ENCODE measurements around the gene SF3B2.
"Not testable (repeated sequence)": the region's sequence is repeated elsewhere in the genome, so short reads cannot be mapped to it uniquely, and the experiment has no call there.

The SF3B2 gene

DNA sequence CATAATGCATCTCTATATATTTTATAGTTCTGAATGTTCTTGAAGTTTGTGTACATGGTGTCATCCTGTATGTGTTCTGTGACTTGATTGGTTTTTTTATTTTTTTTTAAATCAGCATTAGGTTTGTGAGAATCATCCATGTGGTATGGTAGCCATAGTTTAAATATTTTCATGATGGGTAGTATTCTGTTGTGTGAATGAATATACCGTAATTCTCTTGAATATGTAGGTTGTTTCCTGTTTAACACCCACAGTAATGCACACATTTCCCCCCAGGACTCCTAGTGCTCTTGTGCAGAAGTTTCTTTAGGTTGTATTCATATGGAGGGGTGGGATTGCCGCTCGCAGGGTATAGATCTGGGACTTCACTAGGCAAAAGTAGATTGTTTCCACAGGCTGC, 19.9 kb downstream of the SF3B2 start:
- no peaks in the 10 kb centered on the region for H3K9me3 ChIP-seq (ENCODE audit: low read depth, low read length)
- H3K4me3 ChIP-seq, result peak overlapping the region; percentile 88
- H3K36me3 ChIP-seq (ENCODE audit: insufficient read depth, low read length), result peaks cover 28% of the 10 kb centered on the region
- DNase-seq (ENCODE audit: low read depth, low spot score), result no peak
- H3K9ac ChIP-seq (ENCODE audit: insufficient read length), result peak overlapping the region; percentile 69
- H3K27ac ChIP-seq, result peak overlapping the region; percentile 68; the same call in 1 of the 2 replicates
- TF ChIP-seq POLR2AphosphoS5 (IDR thresholded peaks at IDR 0.05; ENCODE audit: borderline replicate concordance, low read depth, low read length) (no peak), EZH2 (IDR thresholded peaks at IDR 0.05) (no peak), FOXP2 (optimal IDR thresholded peaks at IDR 0.05; ENCODE audit: control extremely low read depth, extremely low read length, insufficient read depth) (no peak)

DNA sequence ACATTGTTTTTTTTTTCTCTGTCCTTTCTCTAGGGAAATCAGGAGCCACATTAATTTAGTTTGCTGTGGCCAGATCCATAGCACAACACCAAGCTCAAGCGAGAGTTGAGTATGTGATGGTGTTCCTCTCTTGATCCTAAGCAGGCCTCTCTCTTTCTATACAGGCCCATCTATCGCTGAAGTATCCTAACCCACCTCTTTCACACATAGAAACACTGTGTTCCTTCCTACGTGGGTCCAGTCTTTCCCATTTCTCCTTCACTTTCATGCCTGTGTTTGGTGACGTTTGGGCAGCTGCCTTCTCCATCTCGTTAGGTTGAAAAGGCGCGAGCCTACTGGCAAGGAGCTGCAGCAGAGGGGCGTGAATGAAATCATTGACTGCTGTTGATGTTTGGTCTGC, 20.4 kb downstream of the SF3B2 start:
- DNase-seq (ENCODE audit: low read depth, low spot score), result no peak
- TF ChIP-seq POLR2AphosphoS5 (IDR thresholded peaks at IDR 0.05; ENCODE audit: borderline replicate concordance, low read depth, low read length) (no peak), EZH2 (IDR thresholded peaks at IDR 0.05) (no peak)
- Histone ChIP-seq H3K9ac (ENCODE audit: insufficient read length) (no peak overlapping the region), H3K9me3 (ENCODE audit: low read depth, low read length) (no peaks in the 10 kb centered on the region), H3K4me3 (no peak overlapping the region; the same call in 1 of the 2 replicates), H3K27ac (peak overlapping the region; percentile 68; the same call in 1 of the 2 replicates), H3K36me3 (ENCODE audit: insufficient read depth, low read length) (peaks cover 24% of the 10 kb centered on the region)

DNA sequence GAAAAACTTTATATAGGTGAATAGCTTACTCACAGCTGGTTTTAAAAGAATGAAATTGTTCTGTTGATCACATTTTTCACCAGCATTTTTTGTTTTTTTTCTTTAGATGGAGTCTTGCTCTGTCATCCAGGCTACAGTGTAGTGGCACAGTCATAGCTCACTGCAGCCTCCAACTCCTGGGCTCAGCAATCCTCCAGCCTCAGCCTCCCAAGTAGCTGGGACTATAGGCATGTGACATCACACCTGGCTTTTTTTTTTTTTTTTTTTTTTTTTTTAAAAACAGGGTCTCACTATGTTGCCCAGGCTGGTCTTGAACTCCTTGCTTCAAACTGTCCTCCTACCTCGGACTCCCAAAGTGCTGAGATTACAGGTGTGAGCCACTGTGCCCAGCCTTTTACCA, 21.5 kb downstream of the SF3B2 start:
- Histone ChIP-seq H3K4me3 (no peak overlapping the region), H3K36me3 (ENCODE audit: insufficient read depth, low read length) (peaks cover 12% of the 10 kb centered on the region), H3K27ac (no peak overlapping the region), H3K9ac (ENCODE audit: insufficient read length) (no peak overlapping the region), H3K9me3 (ENCODE audit: low read depth, low read length) (no peaks in the 10 kb centered on the region)
- TF ChIP-seq EZH2 (IDR thresholded peaks at IDR 0.05) (no peak), POLR2AphosphoS5 (IDR thresholded peaks at IDR 0.05; ENCODE audit: borderline replicate concordance, low read depth, low read length) (no peak), FOXP2 (optimal IDR thresholded peaks at IDR 0.05; ENCODE audit: control extremely low read depth, extremely low read length, insufficient read depth) (no peak)
- DNase-seq (ENCODE audit: low read depth, low spot score), result no peak

DNA sequence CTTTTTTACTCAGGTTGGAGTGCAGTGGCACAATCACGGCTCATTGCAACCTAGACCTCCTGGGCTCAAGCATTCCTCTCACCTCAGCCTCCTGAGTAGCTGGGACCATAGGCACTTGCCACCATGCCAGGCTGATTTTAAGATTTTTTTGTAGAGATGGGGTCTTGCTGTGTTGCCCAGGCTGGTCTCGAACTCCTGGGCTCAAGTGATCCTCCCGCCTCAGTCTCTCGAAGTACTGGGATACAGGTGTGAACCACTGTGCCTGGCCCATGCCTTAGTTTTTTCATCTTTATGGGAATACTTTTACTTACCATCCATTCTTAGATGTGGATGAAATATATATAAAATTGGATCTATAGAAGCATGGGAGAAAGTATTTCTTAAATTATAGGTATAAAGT, 23.1 kb downstream of the SF3B2 start:
- Histone ChIP-seq H3K9me3 (ENCODE audit: low read depth, low read length) (no peaks in the 10 kb centered on the region), H3K4me3 (no peak overlapping the region), H3K27ac (no peak overlapping the region), H3K36me3 (ENCODE audit: insufficient read depth, low read length) (peaks cover 7% of the 10 kb centered on the region; the same call in 1 of the 2 replicates), H3K9ac (ENCODE audit: insufficient read length) (no peak overlapping the region)
- no peak for TF ChIP-seq POLR2AphosphoS5 (IDR thresholded peaks at IDR 0.05; ENCODE audit: borderline replicate concordance, low read depth, low read length)
- no peak for TF ChIP-seq FOXP2 (optimal IDR thresholded peaks at IDR 0.05; ENCODE audit: control extremely low read depth, extremely low read length, insufficient read depth)
- no peak for TF ChIP-seq EZH2 (IDR thresholded peaks at IDR 0.05)
- DNase-seq (ENCODE audit: low read depth, low spot score), result no peak

DNA sequence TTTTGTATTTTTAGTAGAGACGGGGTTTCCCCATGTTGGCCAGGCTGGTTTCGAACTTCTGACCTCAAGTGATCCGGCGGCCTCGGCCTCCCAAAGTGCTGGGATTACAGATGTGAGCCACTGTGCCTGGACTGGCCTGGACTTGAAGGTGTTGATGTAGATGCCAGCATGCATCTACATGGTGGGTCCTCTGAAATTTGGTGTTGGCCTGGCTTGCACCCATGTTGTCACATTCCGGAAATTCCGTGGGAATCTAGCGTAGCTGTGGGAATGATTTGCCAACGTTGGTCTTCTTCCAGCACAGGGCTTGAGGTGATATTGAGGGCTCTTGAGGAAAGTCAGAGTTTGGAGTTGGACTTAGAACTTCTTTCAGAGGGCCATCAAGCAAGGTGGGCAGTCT, 24.4 kb downstream of the SF3B2 start:
- Histone ChIP-seq H3K36me3 (ENCODE audit: insufficient read depth, low read length) (peaks cover 7% of the 10 kb centered on the region; the same call in 1 of the 2 replicates), H3K9me3 (ENCODE audit: low read depth, low read length) (no peaks in the 10 kb centered on the region), H3K4me3 (no peak overlapping the region), H3K27ac (no peak overlapping the region), H3K9ac (ENCODE audit: insufficient read length) (no peak overlapping the region)
- TF ChIP-seq EZH2 (IDR thresholded peaks at IDR 0.05) (no peak), FOXP2 (optimal IDR thresholded peaks at IDR 0.05; ENCODE audit: control extremely low read depth, extremely low read length, insufficient read depth) (no peak), POLR2AphosphoS5 (IDR thresholded peaks at IDR 0.05; ENCODE audit: borderline replicate concordance, low read depth, low read length) (no peak)
- no peak for DNase-seq (ENCODE audit: low read depth, low spot score)

DNA sequence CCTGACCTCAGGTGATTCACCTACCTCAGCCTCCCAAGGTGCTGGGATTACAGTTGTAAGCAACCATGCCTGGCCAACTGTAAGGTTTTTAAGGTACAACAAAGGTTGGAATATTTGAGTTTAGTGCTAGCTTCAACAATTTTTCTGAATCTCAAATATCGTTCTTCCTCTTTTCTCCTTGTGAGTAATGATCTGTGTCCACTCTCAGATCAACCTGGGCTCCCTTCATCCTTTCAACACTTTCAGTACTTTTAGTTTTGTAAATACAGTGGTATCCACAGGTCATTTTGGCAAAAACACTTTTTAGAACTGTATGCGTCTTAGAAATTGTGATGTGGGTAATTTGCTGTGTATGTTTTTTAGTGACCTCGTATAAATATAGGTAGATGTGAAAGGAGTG, 25.8 kb downstream of the SF3B2 start:
- no peak for DNase-seq (ENCODE audit: low read depth, low spot score)
- TF ChIP-seq FOXP2 (optimal IDR thresholded peaks at IDR 0.05; ENCODE audit: control extremely low read depth, extremely low read length, insufficient read depth) (no peak), EZH2 (IDR thresholded peaks at IDR 0.05) (no peak), POLR2AphosphoS5 (IDR thresholded peaks at IDR 0.05; ENCODE audit: borderline replicate concordance, low read depth, low read length) (no peak)
- Histone ChIP-seq H3K9ac (ENCODE audit: insufficient read length) (no peak overlapping the region), H3K36me3 (ENCODE audit: insufficient read depth, low read length) (peaks cover 7% of the 10 kb centered on the region; the same call in 1 of the 2 replicates), H3K27ac (no peak overlapping the region), H3K9me3 (ENCODE audit: low read depth, low read length) (no peaks in the 10 kb centered on the region), H3K4me3 (no peak overlapping the region)

DNA sequence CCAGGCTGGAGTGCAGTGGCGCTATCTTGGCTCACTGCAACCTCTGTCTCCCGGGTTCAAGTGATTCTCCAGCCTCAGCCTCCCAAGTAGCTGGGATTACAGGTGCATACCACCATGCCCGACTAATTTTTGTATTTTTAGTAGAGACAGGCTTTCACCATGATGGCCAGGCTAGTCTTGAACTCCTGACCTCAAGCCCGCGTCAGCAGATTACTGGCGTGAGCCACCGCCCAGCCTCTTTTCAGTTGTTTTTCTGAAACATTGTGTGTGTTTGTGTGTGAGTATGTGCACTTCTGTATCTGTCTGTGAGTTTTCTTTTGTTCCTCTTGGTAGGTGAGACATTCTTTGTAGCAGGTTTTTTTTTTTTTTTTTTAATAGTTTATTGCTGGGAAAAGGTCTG, 26.8 kb downstream of the SF3B2 start:
- not testable (repeated sequence) for H3K27ac ChIP-seq; DNase-seq (ENCODE audit: low read depth, low spot score); H3K36me3 ChIP-seq (ENCODE audit: insufficient read depth, low read length); H3K9me3 ChIP-seq (ENCODE audit: low read depth, low read length); H3K4me3 ChIP-seq; H3K9ac ChIP-seq (ENCODE audit: insufficient read length)

DNA sequence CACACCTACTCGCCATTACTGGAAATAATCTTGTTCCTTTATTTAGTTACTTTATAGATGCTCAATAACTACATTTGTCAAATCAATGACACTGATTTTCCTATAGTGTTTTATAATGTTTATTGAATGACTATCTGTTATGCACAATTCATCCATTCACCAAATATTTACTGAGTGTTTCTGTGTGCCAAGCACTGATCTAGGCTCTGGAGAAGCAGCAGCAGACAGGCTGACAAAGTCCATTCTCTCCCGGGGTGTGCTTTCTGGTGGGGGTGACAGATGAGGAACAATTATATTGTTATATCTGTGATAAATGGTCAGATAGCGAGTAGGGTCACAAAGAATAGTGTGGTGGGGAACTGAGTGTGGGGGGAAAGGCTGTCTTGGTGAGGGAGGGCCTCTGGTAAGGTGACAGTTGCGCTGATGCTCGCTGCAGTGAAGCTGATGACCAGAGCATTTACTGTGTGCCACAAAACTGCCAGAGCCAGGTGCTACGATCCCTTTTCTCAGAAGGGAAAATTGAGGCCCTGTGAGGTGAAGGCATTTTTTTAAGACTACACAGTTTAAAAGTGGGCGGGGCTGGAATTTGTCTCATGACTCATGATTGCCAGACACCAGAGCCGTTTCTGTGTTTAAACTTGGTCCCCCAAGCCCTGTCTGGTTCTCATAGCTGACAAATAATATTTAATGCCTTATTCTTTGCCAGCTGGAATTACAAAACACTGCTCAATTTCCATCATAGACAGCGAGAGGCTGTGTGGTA, 28.1 kb downstream of the SF3B2 start:
- TF ChIP-seq EZH2 (IDR thresholded peaks at IDR 0.05) (no peak), FOXP2 (optimal IDR thresholded peaks at IDR 0.05; ENCODE audit: control extremely low read depth, extremely low read length, insufficient read depth) (no peak), POLR2AphosphoS5 (IDR thresholded peaks at IDR 0.05; ENCODE audit: borderline replicate concordance, low read depth, low read length) (no peak)

DNA sequence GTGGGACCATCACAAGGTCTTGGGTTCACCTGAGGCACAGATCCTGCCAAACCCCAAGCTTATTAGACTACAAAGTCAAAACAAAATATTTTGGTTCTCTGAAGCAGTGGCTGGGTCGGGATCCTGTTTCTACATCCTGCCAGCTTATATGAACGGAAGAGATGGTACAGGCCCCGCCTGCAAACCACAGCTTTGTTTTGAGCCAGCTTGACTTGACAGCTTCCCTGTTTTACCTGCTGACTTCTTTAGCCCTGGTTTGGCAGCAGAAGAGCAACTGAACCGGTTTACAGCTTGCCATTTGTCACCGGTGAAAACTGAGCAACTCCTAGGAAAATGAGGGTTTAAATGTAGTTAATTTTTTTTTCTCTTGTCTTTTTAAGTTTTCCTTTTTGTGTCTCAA, 29.3 kb downstream of the SF3B2 start:
- H3K9me3 ChIP-seq (ENCODE audit: low read depth, low read length), result no peaks in the 10 kb centered on the region
- no peaks in the 10 kb centered on the region for H3K36me3 ChIP-seq (ENCODE audit: insufficient read depth, low read length)
- TF ChIP-seq EZH2 (IDR thresholded peaks at IDR 0.05) (no peak), FOXP2 (optimal IDR thresholded peaks at IDR 0.05; ENCODE audit: control extremely low read depth, extremely low read length, insufficient read depth) (no peak), POLR2AphosphoS5 (IDR thresholded peaks at IDR 0.05; ENCODE audit: borderline replicate concordance, low read depth, low read length) (no peak)
- no peak overlapping the region for H3K27ac ChIP-seq
- DNase-seq (ENCODE audit: low read depth, low spot score), result no peak
- H3K4me3 ChIP-seq, result no peak overlapping the region
- no peak overlapping the region for H3K9ac ChIP-seq (ENCODE audit: insufficient read length)

More for the DNA sequence above, 28.1 kb downstream of the SF3B2 start:
- no peak for DNase-seq (ENCODE audit: low read depth, low spot score)
- no peak overlapping the region for H3K27ac ChIP-seq
- no peaks in the 10 kb centered on the region for H3K36me3 ChIP-seq (ENCODE audit: insufficient read depth, low read length)
- H3K9me3 ChIP-seq (ENCODE audit: low read depth, low read length), result no peaks in the 10 kb centered on the region
- H3K9ac ChIP-seq (ENCODE audit: insufficient read length), result no peak overlapping the region
- H3K4me3 ChIP-seq, result no peak overlapping the region

All from SK-N-MC (cell line).